Panc1 (cell line): ENCODE results near the gene ZFAND2A. TPM values are rescaled to one million over a fixed set of nuclear protein-coding genes. Genes with fewer than 3 reads are reported as not detected.

Source experiments
- ATAC-seq: fragments of 200-7000 bp; cut with Tn5 transposase; 2 replicates; pipeline ENCODE4 v1.9.1; 2020; ENCODE audit warnings: mild to moderate bottlenecking, moderate library complexity
- BruUV-seq: library from RNA; stranded (reverse); fragments of 400-500 nt; replicated peaks from 2 replicates; lab custom pipeline; 2021; lab: Mats Ljungman, UMichigan
- CTCF ChIA-PET: fragments of 300-600 bp; sonication (Branson Sonifier 250); formaldehyde crosslinking; loops from one replicate; lab custom pipeline; 2022; ENCODE audit warnings: antibody characterized with exemption; lab: Charles Lee
- POLR2A ChIA-PET: fragments of 300-600 bp; sonication (Branson Sonifier 250); formaldehyde crosslinking; loops from one replicate; lab custom pipeline; 2022; ENCODE audit warnings: antibody characterized with exemption; lab: Charles Lee
- DNase-seq: peaks from one replicate; pipeline ENCODE4 v3.0.0-alpha.2; 2010; ENCODE audit warnings: low read depth, low spot score
- H3K27ac ChIP-seq: 2 replicates; pipeline ENCODE4 v1.5.1; 2011; ENCODE audit warnings: mild to moderate bottlenecking, low read length, inconsistent platforms
- H3K27me3 ChIP-seq: fragments of 200-500 bp; sonication (Bioruptor generic); 2 replicates; pipeline ENCODE4 v1.6.0; 2014; ENCODE audit warnings: low read length, inconsistent platforms; ENCODE audit not compliant: control insufficient read depth, insufficient read depth
- H3K36me3 ChIP-seq: fragments of 200-500 bp; sonication (Bioruptor generic); 2 replicates; pipeline ENCODE4 v1.5.1; 2014; ENCODE audit warnings: inconsistent platforms, mild to moderate bottlenecking, low read length, moderate library complexity; ENCODE audit not compliant: control insufficient read depth, insufficient read depth
- H3K4me1 ChIP-seq: 2 replicates; pipeline ENCODE4 v1.5.1; 2011; ENCODE audit warnings: inconsistent platforms, mild to moderate bottlenecking, low read length, moderate library complexity; ENCODE audit not compliant: control insufficient read depth, insufficient read depth
- H3K4me3 ChIP-seq, 2 experiments: 2 replicates each; pipeline ENCODE4 v1.5.1; 2011 to 2012; ENCODE audit warnings: low read depth in 2 of 2, low read length in 2 of 2, mild to moderate bottlenecking in 2 of 2, inconsistent platforms in 1 of 2, moderate library complexity in 1 of 2
- H3K9me3 ChIP-seq: fragments of 200-500 bp; sonication (Bioruptor generic); 2 replicates; pipeline ENCODE4 v1.5.1; 2014; ENCODE audit warnings: low read depth, mild to moderate bottlenecking, inconsistent platforms, low read length, moderate library complexity; ENCODE audit not compliant: control insufficient read depth, insufficient read depth
- CTCF ChIP-seq: fragments of 450-650 bp; IDR thresholded peaks from 2 replicates; pipeline ENCODE4 v1.5.1; 2017; ENCODE audit warnings: mild to moderate bottlenecking
- POLR2AphosphoS5 ChIP-seq: IDR thresholded peaks from 2 replicates; pipeline ENCODE4 v1.6.1; 2012; ENCODE audit warnings: mild to moderate bottlenecking, low read depth, low read length, moderate library complexity
- REST ChIP-seq, 2 experiments: IDR thresholded peaks; 2 replicates each; pipeline ENCODE4 v1.6.1; 2011 to 2012; ENCODE audit warnings: low read depth in 2 of 2, control low read depth in 1 of 2, low read length in 1 of 2, mild to moderate bottlenecking in 1 of 2, moderate library complexity in 1 of 2; ENCODE audit not compliant: insufficient read depth in 1 of 2
- SIN3A ChIP-seq: IDR thresholded peaks from 2 replicates; pipeline ENCODE4 v1.6.1; 2012; ENCODE audit warnings: low read depth, mild to moderate bottlenecking, low read length, moderate library complexity, borderline replicate concordance; ENCODE audit not compliant: insufficient read depth
- TCF7L2 ChIP-seq: IDR thresholded peaks from 2 replicates; pipeline ENCODE4 v1.6.1; 2011; ENCODE audit warnings: mild to moderate bottlenecking, low read depth, low read length, inconsistent platforms
- in situ Hi-C: cut with HindIII; loops from 2 replicates; pipeline ENCODE4 v1.10.0; 2016; ENCODE audit warnings: low sequenced_read_pairs, low pct_unique_long_range_greater_than_20kb
- intact Hi-C: fragments of 100-400 bp; cut with micrococcal nuclease; formaldehyde crosslinking; loops from one replicate; pipeline ENCODE4 v1.10.0; 2022; ENCODE audit not compliant: unreplicated experiment
- total RNA-seq: library from RNA; stranded (reverse); gene quantifications from one replicate; pipeline ENCODE4 v1.2.1, GENCODE V29; 2021; ENCODE audit not compliant: unreplicated experiment

ZFAND2A gene
- total RNA-seq, 1 experiment from 2014 or later, result 24.1 TPM

- peaks cover 23% of the 10 kb centered on the region for H3K4me1 ChIP-seq
- ChIA-PET POLR2A (interaction anchor here (0.6 to 2.0 kb wide), 2 partner anchors 20 to 321 kb away, joined by 3 to 6 read pairs; a partner anchor contains a TSS), CTCF (interaction anchor here (1.1 to 1.2 kb wide), 2 partner anchors 17 to 165 kb away, joined by 3 read pairs; no protein-coding TSS in a partner anchor)
- TF ChIP-seq POLR2AphosphoS5 (no peak), REST (IDR thresholded peaks at IDR 0.05; ENCODE audit: insufficient read depth in 1 of 2, low read depth in 2 of 2, low read length in 1 of 2) (no peak), SIN3A (no peak), TCF7L2 (no peak), CTCF (no peak)
- no peaks in the 10 kb centered on the region for H3K9me3 ChIP-seq
- H3K27ac ChIP-seq, result peak overlapping the region; percentile 67
- DNase-seq (no peak), ATAC-seq (no peak)
- intact Hi-C loops (no loop called here), in situ Hi-C loops (no loop called here)
- peaks cover 16% of the 10 kb centered on the region for H3K36me3 ChIP-seq
- H3K4me3 ChIP-seq, result peak overlapping the region; percentile 65 to 79
- TSS peak; percentile 85 for BruUV-seq
- H3K27me3 ChIP-seq, result no peaks in the 10 kb centered on the region
Observed at GRCh38 chr7:1158203-1159126, 1.5 kb downstream of the ZFAND2A start.

GRCh38 chr7:1156782-1157535 lies 3.0 kb downstream of the ZFAND2A start:
- ATAC-seq, result peak; percentile 49
- peak overlapping the region in 1 of 2 experiments; percentile 17; a peak in 2 of 4 replicates for H3K4me3 ChIP-seq
- in situ Hi-C loops (no loop called here), intact Hi-C loops (no loop called here)
- ChIA-PET CTCF (interaction anchor here (0.6 kb wide), 1 partner anchor 33 kb away, joined by 7 read pairs; no protein-coding TSS in a partner anchor), POLR2A (no interaction called here)
- no peaks in the 10 kb centered on the region for H3K27me3 ChIP-seq
- TF ChIP-seq POLR2AphosphoS5 (no peak; the same call in 1 of the 2 replicates), CTCF (no peak), TCF7L2 (no peak), REST (IDR thresholded peaks at IDR 0.05; ENCODE audit: insufficient read depth in 1 of 2, low read depth in 2 of 2, low read length in 1 of 2) (no peak), SIN3A (no peak)
- DNase-seq, result peak; percentile 98
- BruUV-seq, result no TSS peak
- H3K36me3 ChIP-seq, result peaks cover 16% of the 10 kb centered on the region
- peaks cover 23% of the 10 kb centered on the region for H3K4me1 ChIP-seq
- peak overlapping the region; percentile 65 for H3K27ac ChIP-seq
- H3K9me3 ChIP-seq, result no peaks in the 10 kb centered on the region
